ENCODE results near the gene FXN.

DNA sequence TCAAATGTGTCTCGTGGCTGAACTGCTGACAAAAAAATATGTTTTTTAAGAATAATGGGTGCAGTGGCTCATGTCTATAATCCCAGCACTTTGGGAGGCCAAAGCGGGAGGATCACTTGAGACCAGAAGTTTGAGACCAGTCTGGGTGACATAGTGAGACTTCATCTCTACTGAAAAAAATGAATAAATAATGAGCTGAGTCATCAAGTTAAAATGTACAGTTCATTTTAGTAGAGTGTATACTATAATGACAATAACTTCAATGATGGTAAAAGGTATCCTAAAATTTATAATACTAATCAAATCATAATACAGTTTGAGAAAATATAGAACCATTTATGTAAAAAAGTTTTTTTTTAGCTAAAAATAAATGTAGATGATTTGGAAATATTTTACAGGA lies 100.6 kb downstream of the FXN start:
- TF ChIP-seq, protein P1, sequence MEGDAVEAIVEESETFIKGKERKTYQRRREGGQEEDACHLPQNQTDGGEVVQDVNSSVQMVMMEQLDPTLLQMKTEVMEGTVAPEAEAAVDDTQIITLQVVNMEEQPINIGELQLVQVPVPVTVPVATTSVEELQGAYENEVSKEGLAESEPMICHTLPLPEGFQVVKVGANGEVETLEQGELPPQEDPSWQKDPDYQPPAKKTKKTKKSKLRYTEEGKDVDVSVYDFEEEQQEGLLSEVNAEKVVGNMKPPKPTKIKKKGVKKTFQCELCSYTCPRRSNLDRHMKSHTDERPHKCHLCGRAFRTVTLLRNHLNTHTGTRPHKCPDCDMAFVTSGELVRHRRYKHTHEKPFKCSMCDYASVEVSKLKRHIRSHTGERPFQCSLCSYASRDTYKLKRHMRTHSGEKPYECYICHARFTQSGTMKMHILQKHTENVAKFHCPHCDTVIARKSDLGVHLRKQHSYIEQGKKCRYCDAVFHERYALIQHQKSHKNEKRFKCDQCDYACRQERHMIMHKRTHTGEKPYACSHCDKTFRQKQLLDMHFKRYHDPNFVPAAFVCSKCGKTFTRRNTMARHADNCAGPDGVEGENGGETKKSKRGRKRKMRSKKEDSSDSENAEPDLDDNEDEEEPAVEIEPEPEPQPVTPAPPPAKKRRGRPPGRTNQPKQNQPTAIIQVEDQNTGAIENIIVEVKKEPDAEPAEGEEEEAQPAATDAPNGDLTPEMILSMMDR (IDR thresholded peaks at IDR 0.05) = no peak
- TF ChIP-seq EZH2 (IDR thresholded peaks at IDR 0.05; ENCODE audit: borderline replicate concordance, insufficient read depth, low read depth, low read length, poor library complexity, severe bottlenecking) = no peak

Data from B cell (primary cell).